CD1c-positive myeloid dendritic cell (primary cell): Measurements from ENCODE around the gene BEST4.
"Not testable (repeated sequence)": the region's sequence is repeated elsewhere in the genome, so short reads cannot be mapped to it uniquely, and the experiment has no call there.

ENCODE experiments used
- DNase-seq: peaks from one replicate; pipeline ENCODE4 v3.0.0-alpha.2; 2016; ENCODE audit errors: extremely low spot score

The BEST4 gene

GRCh38 chr1:44788120-44788860, at the start of gene BEST4:
TSS of gene BEST4 (minus strand) at chr1:44788170. CDS start at chr1:44787705, 465 bp downstream.
- no peak for DNase-seq

- DNase-seq = peak; percentile 85
Observed at GRCh38 chr1:44835738-44836675, 48.0 kb upstream of the BEST4 start.

- no peak for DNase-seq
Observed at GRCh38 chr1:44834328-44834727, 46.4 kb upstream of the BEST4 start.

GRCh38 chr1:44832056-44832705, 44.2 kb upstream of the BEST4 start:
- DNase-seq = no peak

- no peak for DNase-seq
Observed at GRCh38 chr1:44831516-44831915, 43.5 kb upstream of the BEST4 start.

- DNase-seq = no peak
Observed at GRCh38 chr1:44830900-44831304, 42.9 kb upstream of the BEST4 start.

- peak; percentile 30 for DNase-seq
Observed at GRCh38 chr1:44829506-44830384, 41.8 kb upstream of the BEST4 start.

- no peak for DNase-seq
Observed at GRCh38 chr1:44828841-44829440, 41.0 kb upstream of the BEST4 start.

- DNase-seq = no peak
Observed at GRCh38 chr1:44828003-44828651, 40.2 kb upstream of the BEST4 start.

GRCh38 chr1:44827197-44828002, 39.4 kb upstream of the BEST4 start:
- DNase-seq = no peak

- peak; percentile 92 for DNase-seq
Observed at GRCh38 chr1:44826375-44827196, 38.6 kb upstream of the BEST4 start.

- not testable (repeated sequence) for DNase-seq
Observed at GRCh38 chr1:44824392-44824791, 36.4 kb upstream of the BEST4 start.

GRCh38 chr1:44822981-44823451, 35.0 kb upstream of the BEST4 start:
- DNase-seq = no peak

GRCh38 chr1:44822131-44822701, 34.2 kb upstream of the BEST4 start:
- DNase-seq = no peak

- no peak for DNase-seq
Observed at GRCh38 chr1:44821240-44821715, 33.3 kb upstream of the BEST4 start.

GRCh38 chr1:44820328-44821239, 32.6 kb upstream of the BEST4 start:
- no peak for DNase-seq
